ENCODE measurements around the gene TSNAXIP1. TPM values are rescaled to one million over a fixed set of nuclear protein-coding genes. Genes with fewer than 3 reads are reported as not detected.

Gene TSNAXIP1
- total RNA-seq, 1 donor from 2014 or later: 0.52 TPM

GRCh38 chr16:67762385-67762784, 44.3 kb upstream of the TSNAXIP1 start:
- TF ChIP-seq, protein P1, sequence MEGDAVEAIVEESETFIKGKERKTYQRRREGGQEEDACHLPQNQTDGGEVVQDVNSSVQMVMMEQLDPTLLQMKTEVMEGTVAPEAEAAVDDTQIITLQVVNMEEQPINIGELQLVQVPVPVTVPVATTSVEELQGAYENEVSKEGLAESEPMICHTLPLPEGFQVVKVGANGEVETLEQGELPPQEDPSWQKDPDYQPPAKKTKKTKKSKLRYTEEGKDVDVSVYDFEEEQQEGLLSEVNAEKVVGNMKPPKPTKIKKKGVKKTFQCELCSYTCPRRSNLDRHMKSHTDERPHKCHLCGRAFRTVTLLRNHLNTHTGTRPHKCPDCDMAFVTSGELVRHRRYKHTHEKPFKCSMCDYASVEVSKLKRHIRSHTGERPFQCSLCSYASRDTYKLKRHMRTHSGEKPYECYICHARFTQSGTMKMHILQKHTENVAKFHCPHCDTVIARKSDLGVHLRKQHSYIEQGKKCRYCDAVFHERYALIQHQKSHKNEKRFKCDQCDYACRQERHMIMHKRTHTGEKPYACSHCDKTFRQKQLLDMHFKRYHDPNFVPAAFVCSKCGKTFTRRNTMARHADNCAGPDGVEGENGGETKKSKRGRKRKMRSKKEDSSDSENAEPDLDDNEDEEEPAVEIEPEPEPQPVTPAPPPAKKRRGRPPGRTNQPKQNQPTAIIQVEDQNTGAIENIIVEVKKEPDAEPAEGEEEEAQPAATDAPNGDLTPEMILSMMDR (conservative IDR thresholded peaks at IDR 0.05; ENCODE audit: low read depth, low read length): no peak
- no peak for DNase-seq (ENCODE audit: low read depth)
- no peak overlapping the region for H3K4me3 ChIP-seq (ENCODE audit: low read depth, low read length)

DNA sequence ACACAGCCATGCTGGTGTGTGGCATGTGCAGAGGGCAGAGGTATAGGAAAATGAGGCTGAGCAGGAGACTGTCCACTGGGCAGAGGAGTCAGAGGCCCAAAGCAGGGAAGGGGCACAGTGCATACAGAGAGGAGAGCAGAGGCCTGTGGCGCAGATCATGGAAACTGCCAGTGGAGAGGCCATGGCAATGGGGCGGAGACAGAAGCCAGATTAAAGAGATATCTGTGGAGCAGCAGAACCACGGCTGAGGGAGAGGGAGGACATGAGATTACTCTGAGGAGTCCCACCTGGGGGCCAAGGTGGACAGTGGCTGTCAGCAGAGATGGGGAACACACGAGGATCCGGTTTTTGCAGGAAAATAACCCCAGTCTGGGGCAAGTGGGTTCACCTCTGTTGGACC, 43.6 kb upstream of the TSNAXIP1 start:
- TF ChIP-seq, protein P1 (conservative IDR thresholded peaks at IDR 0.05; ENCODE audit: low read depth, low read length): no peak
- DNase-seq (ENCODE audit: low read depth): no peak
- no peak overlapping the region for H3K4me3 ChIP-seq (ENCODE audit: low read depth, low read length)

GRCh38 chr16:67764158-67764667, 42.5 kb upstream of the TSNAXIP1 start:
- no peak for DNase-seq (ENCODE audit: low read depth)
- TF ChIP-seq, protein P1 (conservative IDR thresholded peaks at IDR 0.05; ENCODE audit: low read depth, low read length): no peak
- H3K4me3 ChIP-seq (ENCODE audit: low read depth, low read length): no peak overlapping the region

GRCh38 chr16:67766291-67766690, 40.4 kb upstream of the TSNAXIP1 start:
- TF ChIP-seq, protein P1 (conservative IDR thresholded peaks at IDR 0.05; ENCODE audit: low read depth, low read length): no peak
- H3K4me3 ChIP-seq (ENCODE audit: low read depth, low read length): no peak overlapping the region
- no peak for DNase-seq (ENCODE audit: low read depth)

DNA sequence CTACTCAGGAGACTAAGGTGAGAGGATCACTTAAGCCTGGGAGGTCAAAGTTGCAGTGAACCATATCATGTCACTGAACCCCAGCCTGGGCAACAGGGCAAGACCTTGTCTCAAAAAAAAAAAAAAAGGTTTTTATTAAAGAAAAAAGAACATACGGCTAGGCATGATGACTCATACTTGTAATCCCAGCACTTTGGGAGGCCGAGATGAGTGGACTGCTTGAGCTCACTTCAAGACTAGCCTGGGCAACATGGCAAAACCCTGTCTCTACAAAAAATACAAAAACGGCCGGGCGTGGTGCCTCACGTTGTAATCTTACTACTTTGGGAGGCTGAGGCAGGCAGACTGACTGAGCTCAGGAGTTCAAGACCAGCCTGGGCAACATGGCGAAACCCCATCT, 38.7 kb upstream of the TSNAXIP1 start:
- no peak overlapping the region for H3K4me3 ChIP-seq (ENCODE audit: low read depth, low read length)
- TF ChIP-seq, protein P1 (conservative IDR thresholded peaks at IDR 0.05; ENCODE audit: low read depth, low read length): no peak
- DNase-seq (ENCODE audit: low read depth): no peak

DNA sequence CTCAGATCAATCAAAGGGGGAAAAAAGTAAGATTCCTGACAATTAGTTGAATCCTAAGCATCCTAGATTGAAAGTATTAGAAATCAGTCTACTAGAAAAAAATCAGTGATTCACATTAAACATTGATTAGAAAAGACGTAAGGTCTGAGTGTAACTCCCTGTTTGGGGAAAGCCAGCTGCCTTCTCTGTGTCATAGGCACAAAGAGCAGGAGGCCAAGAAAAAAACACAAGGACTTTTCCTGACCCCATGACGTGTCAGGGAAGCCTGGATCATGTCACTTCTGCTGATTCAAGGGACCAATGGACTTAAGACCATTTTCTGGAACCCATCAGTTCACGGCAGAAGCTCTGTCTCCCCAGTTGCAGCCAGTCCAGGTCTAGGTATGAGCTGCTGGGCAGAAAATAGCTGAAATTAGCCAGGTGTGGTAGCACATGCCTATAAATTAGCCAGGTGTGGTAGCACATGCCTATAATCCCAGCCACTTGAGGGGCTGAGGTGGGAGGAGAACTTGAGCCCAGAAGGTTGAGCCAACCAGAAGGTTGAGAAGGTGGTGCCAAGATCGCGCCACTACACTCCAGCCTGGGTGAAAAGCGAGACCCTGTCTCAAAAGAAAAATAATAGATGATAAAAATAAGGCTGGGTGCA, 36.2 kb upstream of the TSNAXIP1 start:
- DNase-seq (ENCODE audit: low read depth): no peak
- H3K4me3 ChIP-seq (ENCODE audit: low read depth, low read length): no peak overlapping the region
- TF ChIP-seq, protein P1 (conservative IDR thresholded peaks at IDR 0.05; ENCODE audit: low read depth, low read length): no peak

DNA sequence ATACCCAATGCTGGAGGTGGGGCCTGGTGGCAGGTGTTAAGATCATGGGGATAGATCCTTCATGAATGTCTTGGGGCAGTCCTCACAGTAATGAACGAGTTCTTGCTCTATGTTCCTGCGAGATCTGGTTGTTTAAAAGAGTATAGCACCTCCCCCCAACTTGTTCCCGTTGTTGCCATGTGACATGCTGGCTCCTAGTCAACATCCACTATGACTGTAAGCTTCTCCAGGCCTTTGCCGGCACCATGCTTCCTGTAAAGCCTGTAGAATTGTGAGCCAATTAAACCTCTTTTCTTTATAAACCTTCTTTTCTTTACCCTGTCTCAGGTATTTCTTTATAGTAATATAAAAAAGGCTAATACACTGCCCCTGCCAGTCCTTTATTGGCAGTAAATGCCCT, 33.6 kb upstream of the TSNAXIP1 start:
- TF ChIP-seq, protein P1 (conservative IDR thresholded peaks at IDR 0.05; ENCODE audit: low read depth, low read length): no peak
- no peak for DNase-seq (ENCODE audit: low read depth)

More for the DNA sequence above, 33.6 kb upstream of the TSNAXIP1 start:
- H3K4me3 ChIP-seq (ENCODE audit: low read depth, low read length): no peak overlapping the region
